ACC112 (cell line): ENCODE data around the gene VCAN.

Experiments
- H2AFZ ChIP-seq: fragments of 200-600 bp; sonication (generic); one replicate; pipeline ENCODE4 v1.6.0; 2017; ENCODE audit warnings: antibody characterized with exemption, low read length; ENCODE audit not compliant: unreplicated experiment
- H3K27ac ChIP-seq: fragments of 200-600 bp; sonication (generic); 2 replicates; pipeline ENCODE4 v1.5.1; 2014; ENCODE audit warnings: low read depth, mild to moderate bottlenecking, antibody characterized with exemption, low read length, moderate library complexity
- H3K27me3 ChIP-seq: fragments of 200-600 bp; sonication (generic); 2 replicates; pipeline ENCODE4 v1.6.1; 2014; ENCODE audit warnings: mild to moderate bottlenecking, antibody characterized with exemption, low read length, moderate library complexity, mixed read lengths; ENCODE audit not compliant: insufficient read depth
- H3K36me3 ChIP-seq: fragments of 200-600 bp; sonication (generic); 2 replicates; pipeline ENCODE4 v1.6.1; 2016; ENCODE audit warnings: mild to moderate bottlenecking, antibody characterized with exemption, low read length, moderate library complexity, mixed read lengths; ENCODE audit not compliant: insufficient read depth
- H3K4me1 ChIP-seq: fragments of 200-600 bp; sonication (generic); one replicate; pipeline ENCODE4 v1.6.1; 2016; ENCODE audit warnings: low read length, mixed read lengths; ENCODE audit not compliant: insufficient read depth, unreplicated experiment, control insufficient read depth
- H3K4me3 ChIP-seq: fragments of 200-600 bp; sonication (generic); 2 replicates; pipeline ENCODE4 v1.5.1; 2014; ENCODE audit warnings: mild to moderate bottlenecking, low read depth, low read length
- H3K79me2 ChIP-seq: fragments of 200-600 bp; sonication (generic); one replicate; pipeline ENCODE4 v1.6.0; 2016; ENCODE audit warnings: low read length; ENCODE audit not compliant: control insufficient read depth, unreplicated experiment, insufficient read depth

Gene VCAN

DNA sequence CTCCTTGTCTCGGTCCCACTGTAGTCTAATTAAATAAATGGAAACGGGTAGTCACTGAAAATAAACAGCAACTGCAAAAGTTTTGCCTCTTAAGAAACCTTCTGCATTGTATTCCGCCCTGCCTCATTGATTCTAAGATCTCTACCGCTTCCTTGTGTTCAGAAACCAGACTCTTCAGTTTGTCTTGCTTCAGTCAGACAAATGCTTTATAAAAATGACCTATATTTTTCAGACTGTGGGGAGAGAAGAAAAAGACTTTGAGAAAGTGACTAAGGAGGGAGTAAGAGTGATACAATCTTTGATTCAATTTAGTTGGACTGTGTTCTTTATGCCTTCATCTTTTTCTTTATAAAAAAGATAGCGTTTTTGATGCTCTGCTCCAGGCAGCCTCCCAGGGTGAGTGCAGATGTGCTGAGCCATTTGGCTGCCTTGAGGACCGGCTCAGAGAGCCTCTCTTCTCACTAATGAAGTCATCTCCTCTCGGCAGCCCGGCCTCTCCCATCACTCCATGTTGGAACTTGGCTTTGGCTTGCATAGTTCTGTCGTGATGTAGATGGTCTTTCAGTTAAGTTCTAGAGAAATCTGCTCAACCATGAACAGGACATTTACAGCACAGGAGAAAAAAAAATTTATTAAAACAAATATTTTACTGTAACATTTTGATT is 4.0 kb upstream of the VCAN start:
- Histone ChIP-seq H3K27ac (no peak overlapping the region), H3K27me3 (peaks cover 58% of the 10 kb centered on the region), H3K79me2 (peaks cover 9% of the 10 kb centered on the region), H2AFZ (no peak overlapping the region), H3K4me3 (no peak overlapping the region), H3K4me1 (no peaks in the 10 kb centered on the region), H3K36me3 (no peaks in the 10 kb centered on the region)

- H2AFZ ChIP-seq = no peak overlapping the region
- H3K79me2 ChIP-seq = peaks cover 12% of the 10 kb centered on the region
- no peaks in the 10 kb centered on the region for H3K4me1 ChIP-seq
- H3K27ac ChIP-seq = no peak overlapping the region
- no peaks in the 10 kb centered on the region for H3K36me3 ChIP-seq
- no peak overlapping the region for H3K4me3 ChIP-seq
- peaks cover 57% of the 10 kb centered on the region for H3K27me3 ChIP-seq
These were observed 2.5 kb upstream of the VCAN start for GRCh38 chr5:83469075-83469474.

GRCh38 chr5:83470526-83471404 is 779 bp upstream of the VCAN start:
- H3K27me3 ChIP-seq = peaks cover 42% of the 10 kb centered on the region
- no peak overlapping the region for H3K27ac ChIP-seq
- peaks cover 1% of the 10 kb centered on the region for H3K4me1 ChIP-seq
- H3K36me3 ChIP-seq = no peaks in the 10 kb centered on the region
- peak overlapping the region; percentile 86 for H3K4me3 ChIP-seq
- H2AFZ ChIP-seq = peak overlapping the region; percentile 74
- peaks cover 13% of the 10 kb centered on the region for H3K79me2 ChIP-seq

GRCh38 chr5:83472213-83472507 is 616 bp downstream of the VCAN start:
- H3K36me3 ChIP-seq = no peaks in the 10 kb centered on the region
- peaks cover 11% of the 10 kb centered on the region for H3K4me1 ChIP-seq
- peak overlapping the region; percentile 74 for H2AFZ ChIP-seq
- peaks cover 23% of the 10 kb centered on the region for H3K79me2 ChIP-seq
- peak overlapping the region; percentile 89; the same call in 1 of the 2 replicates for H3K27ac ChIP-seq
- peaks cover 29% of the 10 kb centered on the region for H3K27me3 ChIP-seq
- peak overlapping the region; percentile 86 for H3K4me3 ChIP-seq

DNA sequence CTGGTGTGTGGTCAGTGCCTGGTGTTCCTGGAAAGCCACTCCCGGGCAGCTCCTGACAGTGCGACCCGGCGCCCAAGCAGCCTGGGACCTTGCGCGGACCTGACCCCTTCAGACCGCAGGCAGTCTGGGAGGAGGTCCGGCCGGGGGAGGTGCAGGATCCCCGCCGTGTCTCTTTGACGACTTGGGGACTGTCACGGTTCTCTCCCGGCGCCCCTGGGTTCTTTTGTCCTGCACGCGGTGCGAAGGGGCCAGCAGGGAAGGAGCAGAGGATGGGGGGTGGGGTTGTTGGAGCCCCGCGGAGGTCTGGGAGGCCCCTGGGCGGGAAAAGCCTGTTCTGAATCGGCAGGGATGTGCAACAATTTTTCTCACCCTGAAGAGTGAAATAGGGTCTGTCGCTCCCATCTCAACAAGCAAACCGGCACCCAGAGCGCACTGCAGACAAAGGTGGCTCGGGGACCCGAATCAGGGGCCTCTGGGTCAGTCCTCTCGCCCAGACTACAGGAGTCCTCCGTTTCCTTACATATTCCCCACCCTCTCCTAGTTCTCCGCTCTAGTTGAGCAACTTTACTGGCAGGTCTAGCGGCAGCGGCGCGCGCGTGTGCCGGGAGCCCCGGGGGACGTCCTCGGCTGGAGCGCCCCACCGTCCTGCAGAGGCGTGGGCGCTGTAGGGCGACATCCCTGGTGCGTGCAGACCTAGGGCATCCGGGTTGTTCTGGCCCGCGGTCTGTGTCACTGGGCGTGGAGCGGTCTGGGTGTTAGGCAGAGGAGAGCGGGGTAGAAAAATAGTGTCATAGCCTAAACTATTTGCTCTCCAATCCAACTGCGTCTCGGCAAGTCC is 1.2 kb downstream of the VCAN start:
- Histone ChIP-seq H2AFZ (peak overlapping the region; percentile 74), H3K79me2 (peaks cover 27% of the 10 kb centered on the region), H3K4me3 (peak overlapping the region; percentile 86), H3K27me3 (peaks cover 23% of the 10 kb centered on the region), H3K27ac (peak overlapping the region; percentile 89), H3K4me1 (peaks cover 11% of the 10 kb centered on the region), H3K36me3 (no peaks in the 10 kb centered on the region)

DNA sequence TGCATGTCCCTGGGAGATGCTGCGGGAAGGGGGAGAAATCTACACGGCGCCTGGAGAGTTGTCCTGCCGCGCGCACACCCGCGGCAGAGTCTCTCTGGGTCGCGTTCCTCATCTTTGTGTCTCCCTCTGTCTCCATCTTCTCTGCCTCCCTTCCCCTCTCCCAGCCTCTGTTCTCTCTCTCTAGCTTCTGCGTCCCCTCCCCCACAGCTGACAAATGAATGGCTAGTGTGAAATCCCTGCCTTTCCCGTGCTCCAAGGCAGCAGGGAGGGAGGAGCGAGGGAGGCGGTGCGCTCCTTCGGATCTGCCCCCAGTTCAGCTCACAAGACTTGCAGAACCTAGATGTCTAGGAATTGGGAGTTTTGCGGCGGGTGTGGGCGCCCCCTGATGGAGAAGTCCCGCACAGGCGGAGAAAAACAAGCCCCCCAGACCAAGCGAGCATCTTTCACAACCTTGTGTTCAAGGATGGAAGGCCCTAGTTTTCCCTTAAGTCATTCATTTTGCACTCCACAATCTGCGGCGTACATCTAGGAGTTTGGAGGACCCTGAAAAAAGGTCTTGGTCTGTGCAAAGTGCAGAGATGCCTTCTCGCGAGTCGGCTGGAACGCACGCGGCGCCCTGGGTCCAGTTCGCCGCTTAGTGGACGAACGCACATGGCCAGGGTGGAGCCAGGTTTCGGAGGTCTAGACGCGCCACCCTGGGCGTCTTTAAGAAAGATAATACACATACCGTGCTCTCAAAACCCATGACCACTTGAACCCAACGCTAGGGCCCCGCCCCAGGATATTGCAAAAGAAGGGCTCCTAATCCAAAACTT is 2.0 kb downstream of the VCAN start:
- peak overlapping the region; percentile 89 for H3K27ac ChIP-seq
- H2AFZ ChIP-seq = peak overlapping the region; percentile 74

GRCh38 chr5:83474161-83474796 is 2.7 kb downstream of the VCAN start:
- H3K36me3 ChIP-seq = no peaks in the 10 kb centered on the region; the same call in 1 of the 2 replicates
- H3K4me3 ChIP-seq = peak overlapping the region; percentile 86
- peaks cover 40% of the 10 kb centered on the region for H3K79me2 ChIP-seq
- H2AFZ ChIP-seq = peak overlapping the region; percentile 58
- H3K27ac ChIP-seq = peak overlapping the region; percentile 89
- H3K27me3 ChIP-seq = peaks cover 8% of the 10 kb centered on the region
- peaks cover 14% of the 10 kb centered on the region for H3K4me1 ChIP-seq

More for the DNA sequence above, 2.0 kb downstream of the VCAN start:
- H3K4me3 ChIP-seq = peak overlapping the region; percentile 86
- H3K27me3 ChIP-seq = peaks cover 15% of the 10 kb centered on the region
- H3K79me2 ChIP-seq = peaks cover 33% of the 10 kb centered on the region
- H3K4me1 ChIP-seq = peaks cover 14% of the 10 kb centered on the region
- no peaks in the 10 kb centered on the region; the same call in 1 of the 2 replicates for H3K36me3 ChIP-seq

DNA sequence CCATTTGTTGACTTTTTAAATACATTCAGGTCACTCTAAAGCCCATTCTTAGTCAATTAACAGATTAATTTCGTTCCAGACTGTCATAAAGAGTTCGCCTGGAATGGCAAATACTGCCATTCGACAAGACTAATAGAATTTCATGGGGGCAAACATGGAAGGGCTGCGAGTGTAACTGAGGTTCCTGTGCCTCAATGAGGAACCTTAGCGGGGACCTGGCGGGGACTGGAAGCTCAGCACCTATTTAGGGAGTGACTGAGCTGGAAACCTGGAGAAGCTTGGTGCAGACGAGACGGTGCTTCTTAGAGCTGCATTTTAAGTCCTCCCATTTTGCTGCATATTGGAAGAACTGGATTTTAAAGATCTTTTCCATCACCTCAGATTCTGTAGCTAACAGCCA is 3.4 kb downstream of the VCAN start:
- Histone ChIP-seq H3K27me3 (peaks cover under 1% of the 10 kb centered on the region; the same call in 1 of the 2 replicates), H3K4me1 (peaks cover 14% of the 10 kb centered on the region), H3K27ac (peak overlapping the region; percentile 89), H3K4me3 (peak overlapping the region; percentile 86), H3K36me3 (no peaks in the 10 kb centered on the region; the same call in 1 of the 2 replicates), H2AFZ (peak overlapping the region; percentile 43), H3K79me2 (peaks cover 46% of the 10 kb centered on the region)

DNA sequence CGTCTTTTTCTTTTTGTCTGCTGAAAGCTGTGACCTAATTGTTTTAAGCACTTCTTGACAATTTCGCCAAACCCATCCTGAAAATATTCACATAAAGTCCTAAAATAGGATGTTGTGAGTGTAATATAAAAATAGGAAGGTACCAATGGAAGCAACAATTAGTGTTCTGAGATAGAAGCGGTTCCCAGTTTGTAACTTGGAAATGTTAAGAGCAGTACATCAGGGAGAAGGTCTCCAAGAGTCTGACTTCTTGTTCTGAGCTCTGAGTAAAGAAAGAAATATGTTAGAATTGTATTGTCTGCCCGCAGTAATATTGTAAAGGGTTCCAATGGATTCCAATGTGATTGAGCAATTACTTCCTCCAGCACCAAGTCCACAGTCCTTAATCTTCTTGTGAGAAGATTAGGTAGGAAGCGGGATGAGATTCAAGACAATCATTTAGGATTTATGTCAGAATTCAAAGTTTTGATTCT is 3.9 kb downstream of the VCAN start:
- H3K27ac ChIP-seq = peak overlapping the region; percentile 89
- no peaks in the 10 kb centered on the region for H3K27me3 ChIP-seq
- no peaks in the 10 kb centered on the region; the same call in 1 of the 2 replicates for H3K36me3 ChIP-seq
- peak overlapping the region; percentile 86 for H3K4me3 ChIP-seq
- peaks cover 50% of the 10 kb centered on the region for H3K79me2 ChIP-seq
- H2AFZ ChIP-seq = peak overlapping the region; percentile 74
- peaks cover 14% of the 10 kb centered on the region for H3K4me1 ChIP-seq
